H1 (cell line): ENCODE measurements around the gene HOXD4. TPM values are rescaled to one million over a fixed set of nuclear protein-coding genes. Genes with fewer than 3 reads are reported as not detected.

ENCODE experiments used
- GABPA ChIP-seq: IDR thresholded peaks from 2 replicates; pipeline ENCODE4 v1.6.1; 2011; ENCODE audit warnings: mild to moderate bottlenecking, low read length, moderate library complexity, borderline replicate concordance; ENCODE audit not compliant: insufficient read depth
- polyA plus RNA-seq, 7 experiments: library from polyadenylated mRNA; depleted of rRNA in 3 of 7; stranded (reverse) in 5 of 7; unstranded in 2 of 7; fragments of >200 nt in 5 of 7; fragments of 200-250 nt in 2 of 7; gene quantifications; 1 replicate in 5 of 7; 2 replicates in 1 of 7; 4 replicates in 1 of 7; pipeline versions ENCODE4 v1.2.1 to v1.2.3, GENCODE V29; 2011 to 2013; ENCODE audit warnings: missing spikeins in 2 of 7, mixed read lengths in 2 of 7
- total RNA-seq: library from RNA; stranded (reverse); fragmentation: NEBNext Ultra II Directional; extraction: Animal tissue kit (Norgen Biotek cat#: 25700); gene quantifications from 2 replicates; pipeline ENCODE4 v1.2.1, GENCODE V29; 2021

The HOXD4 gene
- total and polyA plus RNA-seq, 2 of the 8 experiments (the other 6 are each of a cell fraction or from before 2014, with no cell fraction given), result not detected

DNA sequence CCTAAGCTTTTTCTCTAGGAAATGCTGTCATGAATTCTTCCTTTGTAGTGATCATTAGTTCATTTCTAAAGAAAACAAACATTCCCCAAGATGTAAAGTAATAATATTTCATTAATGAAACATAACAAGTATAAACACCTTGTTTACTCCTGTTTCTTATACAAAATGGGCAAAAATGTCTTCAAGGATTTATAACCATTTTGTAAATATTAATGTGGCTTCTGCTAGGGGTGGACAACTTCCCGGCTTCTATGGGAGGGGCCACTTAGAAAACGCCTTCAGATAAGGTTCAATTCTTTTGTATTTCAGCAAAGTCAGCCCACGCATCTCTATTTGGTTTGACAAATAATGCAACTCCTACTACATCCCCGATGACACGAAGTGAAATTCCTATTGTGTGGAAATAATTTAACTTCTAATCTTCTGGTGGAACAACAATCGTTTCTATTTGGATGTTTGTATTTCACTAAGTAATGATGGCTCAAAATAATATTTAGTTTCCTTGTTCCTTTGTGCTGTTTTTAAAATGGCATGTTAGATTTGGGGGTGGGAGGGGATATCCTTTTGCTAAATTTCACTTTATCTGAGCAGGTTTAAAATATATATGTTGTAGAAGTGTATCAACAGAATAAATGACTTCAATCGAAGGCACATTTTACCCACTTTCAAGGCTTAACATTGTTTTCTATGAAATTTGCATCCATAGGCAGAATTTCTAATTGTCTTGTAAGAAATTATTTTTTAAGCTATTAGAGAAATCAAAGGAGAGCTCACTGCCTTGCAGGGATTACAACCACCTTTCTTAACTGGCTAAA is 22.4 kb downstream of the HOXD4 start (continued):
- no peak for TF ChIP-seq GABPA
